ENCODE results near the gene RAVER2. TPM values are rescaled to one million over a fixed set of nuclear protein-coding genes. Genes with fewer than 3 reads are reported as not detected.

The RAVER2 gene
- total RNA-seq, 1 donor from 2014 or later: 18.6 TPM

- no peak for TF ChIP-seq CTCF (IDR thresholded peaks at IDR 0.05; ENCODE audit: unreplicated experiment)
- H3K27me3 Mint-ChIP-seq (ENCODE audit: low read depth): no peaks in the 10 kb centered on the region
Observed at GRCh38 chr1:64880449-64880848, 135.6 kb downstream of the RAVER2 start.

GRCh38 chr1:64881281-64881680, 136.4 kb downstream of the RAVER2 start:
- no peak for DNase-seq (ENCODE audit: low spot score in 2 of 2, unreplicated experiment in 2 of 2)

More at GRCh38 chr1:64880449-64880848, 135.6 kb downstream of the RAVER2 start:
- DNase-seq (ENCODE audit: low spot score in 2 of 2, unreplicated experiment in 2 of 2): no peak
- no peaks in the 10 kb centered on the region for H3K9me3 Mint-ChIP-seq
- no peaks in the 10 kb centered on the region for H3K4me1 Mint-ChIP-seq
- no peak overlapping the region for H3K27ac Mint-ChIP-seq
- no peak overlapping the region for H3K4me3 Mint-ChIP-seq
- H3K36me3 Mint-ChIP-seq: peaks cover 14% of the 10 kb centered on the region

More at GRCh38 chr1:64881281-64881680, 136.4 kb downstream of the RAVER2 start:
- Mint-ChIP-seq H3K27ac (no peak overlapping the region), H3K36me3 (peaks cover 11% of the 10 kb centered on the region), H3K4me1 (no peaks in the 10 kb centered on the region), H3K4me3 (no peak overlapping the region), H3K9me3 (no peaks in the 10 kb centered on the region), H3K27me3 (ENCODE audit: low read depth) (no peaks in the 10 kb centered on the region)
- TF ChIP-seq CTCF (IDR thresholded peaks at IDR 0.05; ENCODE audit: unreplicated experiment): no peak

Other genes with a start within 250 kb of the RAVER2 start
- gene JAK1, start 221.5 kb downstream of the RAVER2 start, total RNA-seq: 62.0 to 65.1 TPM (median 63.2 TPM) in 3 replicates